IMR-90 (cell line): ENCODE measurements around the gene SLC4A7. TPM values are rescaled to one million over a fixed set of nuclear protein-coding genes. Genes with fewer than 3 reads are reported as not detected.
"Not testable (repeated sequence)": the region's sequence is repeated elsewhere in the genome, so short reads cannot be mapped to it uniquely, and the experiment has no call there.

ENCODE experiments used
- ATAC-seq: fragments of 200-7000 bp; cut with Tn5 transposase; 2 replicates; pipeline ENCODE4 v1.9.1; 2020; ENCODE audit warnings: low read depth, mild to moderate bottlenecking, moderate library complexity
- BruUV-seq: library from RNA; stranded (reverse); fragments of 400-500 nt; replicated peaks from 2 replicates; lab custom pipeline; 2021; lab: Mats Ljungman, UMichigan
- CTCF ChIA-PET: fragments of 300-600 bp; formaldehyde crosslinking; extraction: SDS; loops from one replicate; lab custom pipeline; 2021; ENCODE audit warnings: antibody characterized with exemption; lab: Yijun Ruan, JAX
- POLR2A ChIA-PET: fragments of 300-600 bp; sonication (Branson Sonifier 250); formaldehyde crosslinking; loops from one replicate; lab custom pipeline; 2022; ENCODE audit warnings: antibody characterized with exemption; ENCODE audit not compliant: unreplicated experiment; lab: Charles Lee
- DNase-seq: peaks from one replicate; pipeline ENCODE4 v3.0.0; 2013
- H2AFZ ChIP-seq: replicated peaks from 2 replicates; pipeline ENCODE3; 2013; ENCODE audit warnings: low read length, mild to moderate bottlenecking; ENCODE audit not compliant: poor library complexity
- H2AK5ac ChIP-seq: 2 replicates; pipeline ENCODE4 v1.6.1; 2013; ENCODE audit warnings: low read depth, low read length, inconsistent platforms
- H2AK9ac ChIP-seq: replicated peaks from 2 replicates; pipeline ENCODE3; 2013; ENCODE audit warnings: mild to moderate bottlenecking, low read depth, low read length, moderate library complexity; ENCODE audit not compliant: poor library complexity
- H2BK120ac ChIP-seq: 2 replicates; pipeline ENCODE4 v1.6.1; 2013; ENCODE audit warnings: low read depth, low read length, inconsistent platforms
- H2BK15ac ChIP-seq: 3 replicates; pipeline ENCODE4 v1.6.1; 2013; ENCODE audit warnings: low read depth, low read length, inconsistent platforms
- H2BK20ac ChIP-seq: 2 replicates; pipeline ENCODE4 v1.6.1; 2013; ENCODE audit warnings: low read depth, mild to moderate bottlenecking, inconsistent platforms, low read length, moderate library complexity
- H2BK5ac ChIP-seq: 2 replicates; pipeline ENCODE4 v1.6.1; 2013; ENCODE audit warnings: mild to moderate bottlenecking, low read depth, low read length, inconsistent platforms; ENCODE audit not compliant: poor library complexity, severe bottlenecking
- H3K14ac ChIP-seq: replicated peaks from 2 replicates; pipeline ENCODE4 v1.6.1; 2013; ENCODE audit warnings: low read depth, low read length, inconsistent platforms
- H3K18ac ChIP-seq: 2 replicates; pipeline ENCODE4 v1.6.1; 2013; ENCODE audit warnings: low read depth, low read length, control low read depth
- H3K23ac ChIP-seq: 2 replicates; pipeline ENCODE4 v1.6.1; 2013; ENCODE audit warnings: low read depth, low read length, inconsistent platforms
- H3K27ac ChIP-seq: 2 replicates; pipeline ENCODE4 v1.5.1; 2013; ENCODE audit warnings: mild to moderate bottlenecking, control low read depth, low read length; ENCODE audit not compliant: insufficient read depth
- H3K27me3 ChIP-seq: 2 replicates; pipeline ENCODE4 v1.6.1; 2013; ENCODE audit warnings: low read length; ENCODE audit not compliant: control insufficient read depth, insufficient read depth
- H3K36me3 ChIP-seq: 2 replicates; pipeline ENCODE4 v1.6.1; 2013; ENCODE audit warnings: low read length, mixed read lengths; ENCODE audit not compliant: control insufficient read depth, insufficient read depth
- H3K4ac ChIP-seq: 2 replicates; pipeline ENCODE4 v1.6.1; 2013; ENCODE audit warnings: low read depth, low read length, inconsistent platforms
- H3K4me1 ChIP-seq: 2 replicates; pipeline ENCODE4 v1.6.1; 2013; ENCODE audit warnings: low read length, mixed read lengths; ENCODE audit not compliant: control insufficient read depth, insufficient read depth
- H3K4me2 ChIP-seq: 2 replicates; pipeline ENCODE4 v1.6.1; 2013; ENCODE audit warnings: low read depth, mild to moderate bottlenecking, control low read depth, low read length, moderate library complexity
- H3K4me3 ChIP-seq: 2 replicates; pipeline ENCODE4 v1.5.1; 2013; ENCODE audit warnings: low read depth, mild to moderate bottlenecking, control low read depth, low read length, moderate library complexity; ENCODE audit not compliant: insufficient read depth
- H3K56ac ChIP-seq: 2 replicates; pipeline ENCODE4 v1.6.1; 2013; ENCODE audit warnings: low read length, inconsistent platforms; ENCODE audit not compliant: insufficient read depth; ENCODE audit errors: extremely low read depth
- H3K79me1 ChIP-seq, 2 experiments: 2 replicates each; pipeline ENCODE4 v1.6.1; 2013; ENCODE audit warnings: low read length in 2 of 2, inconsistent platforms in 1 of 2, low read depth in 1 of 2
- H3K9ac ChIP-seq: 2 replicates; pipeline ENCODE4 v1.6.1; 2013; ENCODE audit warnings: low read depth, low read length, control low read depth
- H3K9me1 ChIP-seq: 2 replicates; pipeline ENCODE4 v1.6.1; 2013; ENCODE audit warnings: low read length, inconsistent platforms; ENCODE audit not compliant: insufficient read depth
- H3K9me3 ChIP-seq: 2 replicates; pipeline ENCODE4 v1.6.1; 2013; ENCODE audit warnings: low read length; ENCODE audit not compliant: control insufficient read depth, insufficient read depth
- H4K20me1 ChIP-seq: 2 replicates; pipeline ENCODE4 v1.6.1; 2013; ENCODE audit warnings: low read length, inconsistent platforms; ENCODE audit not compliant: insufficient read depth
- H4K5ac ChIP-seq: 2 replicates; pipeline ENCODE4 v1.6.1; 2013; ENCODE audit warnings: mild to moderate bottlenecking, low read depth, low read length, control low read depth
- H4K8ac ChIP-seq, 2 experiments: 2 replicates each; pipeline ENCODE4 v1.6.1; 2013; ENCODE audit warnings: low read depth in 2 of 2, low read length in 2 of 2, control low read depth in 1 of 2, inconsistent platforms in 1 of 2
- H4K91ac ChIP-seq: 2 replicates; pipeline ENCODE4 v1.6.1; 2013; ENCODE audit warnings: low read depth, low read length, inconsistent platforms; ENCODE audit not compliant: insufficient read depth
- BHLHE40 ChIP-seq: fragments of 150-350 bp; IDR thresholded peaks from 2 replicates; pipeline ENCODE4 v1.6.1; 2016; ENCODE audit warnings: mild to moderate bottlenecking, low read depth, low read length
- WGBS, 2 experiments: methylation state at CpG; one replicate each; pipeline versions ENCODE4 v1.1.5 to v1.1.7; 2013; ENCODE audit warnings: missing lambda C conversion rate in 2 of 2; ENCODE audit not compliant: insufficient read length in 1 of 2; ENCODE audit errors: extremely low coverage in 2 of 2; 5-methylcytosine and 5-hydroxymethylcytosine counted together
- dilution Hi-C: fragments of 300-500 bp; cut with HindIII; formaldehyde crosslinking; loops from one replicate; pipeline ENCODE4 v1.14.3; 2018; ENCODE audit warnings: low sequenced_read_pairs; ENCODE audit not compliant: unreplicated experiment
- in situ Hi-C: fragments of 300-500 bp; cut with MboI; formaldehyde crosslinking; loops from 3 replicates; pipeline ENCODE4 v1.14.3; 2019; ENCODE audit warnings: low sequenced_read_pairs, inconsistent platforms, mixed read lengths
- intact Hi-C: fragments of 100-400 bp; cut with micrococcal nuclease; formaldehyde crosslinking; loops from 2 replicates; pipeline ENCODE4 v1.10.0; 2022
- polyA plus RNA-seq, 3 experiments: library from polyadenylated mRNA; depleted of rRNA; stranded (reverse); fragments of >200 nt; gene quantifications; 2 replicates each; pipeline ENCODE4 v1.2.3, GENCODE V29; 2012; ENCODE audit warnings: low replicate concordance in 1 of 3
- total RNA-seq: library from RNA; depleted of rRNA; stranded (reverse); fragments of >200 nt; gene quantifications from 2 replicates; pipeline ENCODE4 v1.2.3, GENCODE V29; 2012

The SLC4A7 gene
- total and polyA plus RNA-seq, 2 of the 4 experiments (the other 2 are of a cell fraction), result 17.7 to 50.4 TPM

DNA sequence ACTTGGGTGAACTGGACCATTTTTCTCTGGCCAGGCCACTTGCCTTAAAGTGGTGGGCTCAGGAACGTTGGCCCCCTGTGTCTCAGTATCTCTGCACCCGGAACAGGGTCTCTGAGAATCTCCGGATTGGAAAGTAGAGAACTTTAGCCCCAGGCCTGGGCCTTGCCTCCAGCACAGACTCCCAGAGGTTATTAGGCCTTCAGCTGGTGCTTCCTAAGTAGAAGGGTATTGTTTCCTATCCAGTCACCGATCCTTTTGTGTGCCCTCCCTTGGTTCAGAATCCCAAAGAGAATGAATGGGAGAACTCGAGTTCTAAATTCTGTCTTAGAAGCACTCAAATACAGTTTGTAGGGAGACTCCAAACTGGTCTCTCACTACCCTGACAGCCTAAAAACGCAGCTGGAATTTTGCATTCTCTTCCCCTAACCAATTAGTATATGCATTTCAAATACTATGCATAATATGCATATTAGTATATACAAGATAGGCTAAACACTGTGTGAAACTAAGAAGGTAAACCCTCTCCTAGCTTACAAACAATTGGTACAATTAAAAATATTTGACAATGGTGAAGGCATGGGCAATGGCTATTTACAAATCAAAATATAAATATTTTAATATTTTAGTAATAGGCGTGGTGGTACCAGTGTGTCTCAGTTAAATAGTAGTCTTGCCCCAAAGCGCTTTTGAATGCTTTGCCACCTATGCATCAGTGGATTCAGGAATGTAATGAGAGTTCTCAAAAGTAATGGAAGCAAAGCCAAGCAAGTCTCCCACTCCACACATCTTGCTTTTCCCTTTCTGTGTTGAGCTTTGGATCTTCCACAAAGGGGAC lies 48.5 kb upstream of the SLC4A7 start (continued):
- no peak for TF ChIP-seq BHLHE40

DNA sequence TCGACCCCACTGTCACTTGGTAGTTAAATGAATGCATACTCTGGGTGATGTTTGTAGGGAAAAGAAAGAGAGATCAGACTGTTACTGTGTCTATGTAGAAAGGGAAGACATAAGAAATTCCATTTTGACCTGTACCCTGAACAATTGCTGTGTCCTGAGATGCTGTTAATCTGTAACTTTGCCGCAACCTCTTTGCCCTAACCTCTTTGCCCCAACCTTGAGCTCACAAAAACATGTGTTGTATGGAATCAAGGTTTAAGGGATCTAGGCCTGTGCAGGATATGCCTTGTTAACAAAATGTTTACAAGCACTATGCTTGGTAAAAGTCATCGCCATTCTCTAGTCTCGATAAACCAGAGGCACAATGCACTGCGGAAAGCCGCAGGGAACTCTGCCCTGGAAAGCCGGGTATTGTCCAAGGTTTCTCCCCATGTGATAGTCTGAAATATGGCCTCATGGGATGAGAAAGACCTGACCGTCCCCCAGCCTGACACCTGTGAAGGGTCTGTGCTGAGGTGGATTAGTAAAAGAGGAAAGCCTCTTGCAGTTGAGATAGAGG lies 47.1 kb upstream of the SLC4A7 start:
- H4K8ac ChIP-seq, result peak overlapping the region in 1 of 2 experiments; percentile 47; a peak in 1 of 4 replicates
- H3K27ac ChIP-seq, DNase-seq, H3K9me1 ChIP-seq, H3K9ac ChIP-seq, H4K5ac ChIP-seq, H3K36me3 ChIP-seq, ATAC-seq, H2BK5ac ChIP-seq, H3K56ac ChIP-seq, BruUV-seq, H3K9me3 ChIP-seq, H3K27me3 ChIP-seq, H4K20me1 ChIP-seq, H3K4me3 ChIP-seq, H3K79me1 ChIP-seq, CTCF ChIA-PET, POLR2A ChIA-PET, dilution Hi-C loops, H2AK9ac ChIP-seq, in situ Hi-C loops, H3K4me2 ChIP-seq: not testable (repeated sequence)
- intact Hi-C loops, result loop anchor here (5.0 kb wide), 1 partner anchor 99 kb away; no protein-coding TSS in a partner anchor
- peak overlapping the region; percentile 94 for H2BK120ac ChIP-seq
- peaks cover 18% of the 10 kb centered on the region for H3K4me1 ChIP-seq
- peak overlapping the region; percentile 70 for H3K14ac ChIP-seq
- WGBS, 2 experiments, result 100% methylated on average over 3 of the region's 8 CpGs; no CpG with 5 or more reads in 1 of the 2 experiments
- 0 out of 2 replicates have a peak overlapping the region, but pooled peaks have one; percentile 69 for H3K23ac ChIP-seq
- H2AK5ac ChIP-seq, result peak overlapping the region; percentile 72
- H3K4ac ChIP-seq, result peak overlapping the region; percentile 84
- peak overlapping the region; percentile 88; the same call in 2 of the 3 replicates for H2BK15ac ChIP-seq
- H2AFZ ChIP-seq, result peak overlapping the region; percentile 64
- peak overlapping the region; percentile 27; the same call in 1 of the 2 replicates for H4K91ac ChIP-seq
- peak overlapping the region; percentile 80; the same call in 1 of the 2 replicates for H2BK20ac ChIP-seq
- H3K18ac ChIP-seq, result peak overlapping the region; percentile 65; the same call in 1 of the 2 replicates
